ENCODE results near the gene TCEA3.

DNA sequence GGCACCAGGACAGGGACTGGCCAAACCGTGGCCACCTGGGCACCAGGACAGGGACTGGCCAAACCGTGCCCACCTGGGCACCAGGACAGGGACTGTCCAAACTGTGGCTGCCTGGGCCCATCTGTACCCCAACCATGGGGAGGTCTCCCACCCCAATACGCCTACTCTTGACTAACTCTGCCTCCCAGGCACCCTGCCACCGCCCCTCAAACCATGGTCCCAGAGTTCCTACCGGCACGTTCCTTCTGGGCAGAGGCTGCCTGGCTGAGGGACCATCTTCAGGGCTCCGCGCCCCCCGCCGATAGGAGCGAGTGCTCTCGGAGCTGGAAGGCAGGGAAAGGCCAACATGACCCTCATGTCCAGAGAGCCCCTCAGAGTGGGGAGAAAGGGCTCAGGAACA is 6.3 kb upstream of the TCEA3 start:
- TF ChIP-seq ZNF121 (CRISPR knock-in tag; IDR thresholded peaks at IDR 0.05) = no peak
- no peak for TF ChIP-seq ATF1 (CRISPR knock-in tag; IDR thresholded peaks at IDR 0.05)
- TF ChIP-seq, protein P1, sequence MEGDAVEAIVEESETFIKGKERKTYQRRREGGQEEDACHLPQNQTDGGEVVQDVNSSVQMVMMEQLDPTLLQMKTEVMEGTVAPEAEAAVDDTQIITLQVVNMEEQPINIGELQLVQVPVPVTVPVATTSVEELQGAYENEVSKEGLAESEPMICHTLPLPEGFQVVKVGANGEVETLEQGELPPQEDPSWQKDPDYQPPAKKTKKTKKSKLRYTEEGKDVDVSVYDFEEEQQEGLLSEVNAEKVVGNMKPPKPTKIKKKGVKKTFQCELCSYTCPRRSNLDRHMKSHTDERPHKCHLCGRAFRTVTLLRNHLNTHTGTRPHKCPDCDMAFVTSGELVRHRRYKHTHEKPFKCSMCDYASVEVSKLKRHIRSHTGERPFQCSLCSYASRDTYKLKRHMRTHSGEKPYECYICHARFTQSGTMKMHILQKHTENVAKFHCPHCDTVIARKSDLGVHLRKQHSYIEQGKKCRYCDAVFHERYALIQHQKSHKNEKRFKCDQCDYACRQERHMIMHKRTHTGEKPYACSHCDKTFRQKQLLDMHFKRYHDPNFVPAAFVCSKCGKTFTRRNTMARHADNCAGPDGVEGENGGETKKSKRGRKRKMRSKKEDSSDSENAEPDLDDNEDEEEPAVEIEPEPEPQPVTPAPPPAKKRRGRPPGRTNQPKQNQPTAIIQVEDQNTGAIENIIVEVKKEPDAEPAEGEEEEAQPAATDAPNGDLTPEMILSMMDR (IDR thresholded peaks at IDR 0.05) = no peak
- TF ChIP-seq, protein P2, sequence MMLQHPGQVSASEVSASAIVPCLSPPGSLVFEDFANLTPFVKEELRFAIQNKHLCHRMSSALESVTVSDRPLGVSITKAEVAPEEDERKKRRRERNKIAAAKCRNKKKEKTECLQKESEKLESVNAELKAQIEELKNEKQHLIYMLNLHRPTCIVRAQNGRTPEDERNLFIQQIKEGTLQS (CRISPR knock-in tag; conservative IDR thresholded peaks at IDR 0.05) = no peak
